SK-N-SH (cell line): ENCODE results near the gene BBX. TPM values are rescaled to one million over a fixed set of nuclear protein-coding genes. Genes with fewer than 3 reads are reported as not detected.

Experiments
- CTCF ChIA-PET: fragments of 300-600, 350-600 bp; formaldehyde crosslinking; extraction: SDS; loops from one replicate; lab custom pipeline; 2021; lab: Yijun Ruan, JAX
- POLR2A ChIA-PET: fragments of 350-600 bp; sonication (Branson Sonifier 250); formaldehyde crosslinking; extraction: SDS; loops from one replicate; lab custom pipeline; 2020; ENCODE audit warnings: antibody characterized with exemption, inconsistent platforms; lab: Yijun Ruan, JAX
- DNase-seq: peaks from one replicate; pipeline ENCODE4 v3.0.0; 2012
- H2AFZ ChIP-seq: fragments of 200-600 bp; sonication (generic); 2 replicates; pipeline ENCODE4 v1.8.1; 2016; ENCODE audit warnings: antibody characterized with exemption, mild to moderate bottlenecking, low read depth
- H3F3A ChIP-seq: fragments of 200-600 bp; sonication (generic); replicated peaks from 2 replicates; pipeline ENCODE3; 2016; ENCODE audit warnings: antibody characterized with exemption, mild to moderate bottlenecking; ENCODE audit not compliant: insufficient read depth
- H3K27ac ChIP-seq, 2 experiments: fragments of 200-500 bp in 1 of 2; fragments of 200-600 bp in 1 of 2; sonication (Bioruptor generic) in 1 of 2; sonication (generic), shearing (Covaris generic) in 1 of 2; 2 replicates each; pipeline versions ENCODE4 v1.5.1 to v1.6.1; 2014 to 2016; ENCODE audit warnings: low read depth in 2 of 2, inconsistent platforms in 1 of 2, low read length in 1 of 2, mild to moderate bottlenecking in 1 of 2, mixed read lengths in 1 of 2
- H3K27me3 ChIP-seq: fragments of 200-600 bp; sonication (generic), shearing (Covaris generic); 2 replicates; pipeline ENCODE4 v1.6.1; 2016; ENCODE audit warnings: mixed run types; ENCODE audit not compliant: insufficient read depth
- H3K36me3 ChIP-seq, 2 experiments: fragments of 200-500 bp in 1 of 2; fragments of 200-600 bp in 1 of 2; sonication (Bioruptor generic) in 1 of 2; sonication (generic) in 1 of 2; replicated peaks in 1 of 2; 2 replicates each; pipeline versions ENCODE3 to v1.5.1; 2014 to 2016; ENCODE audit warnings: low read length in 1 of 2, mild to moderate bottlenecking in 1 of 2; ENCODE audit not compliant: insufficient read depth in 2 of 2, control insufficient read depth in 1 of 2
- H3K4me1 ChIP-seq, 2 experiments: fragments of 200-500 bp in 1 of 2; fragments of 200-600 bp in 1 of 2; sonication (Bioruptor generic) in 1 of 2; sonication (generic), shearing (Covaris generic) in 1 of 2; 2 replicates each; pipeline versions ENCODE4 v1.5.1 to v1.6.1; 2014 to 2016; ENCODE audit warnings: low read depth in 1 of 2, low read length in 1 of 2, mixed run types in 1 of 2; ENCODE audit not compliant: insufficient read depth in 2 of 2, control insufficient read depth in 1 of 2
- H3K4me2 ChIP-seq: fragments of 200-600 bp; sonication (generic), shearing (Covaris generic); 2 replicates; pipeline ENCODE4 v1.6.1; 2017; ENCODE audit warnings: mixed run types
- H3K4me3 ChIP-seq, 2 experiments: fragments of 200-500 bp in 1 of 2; fragments of 200-600 bp in 1 of 2; sonication (Bioruptor generic) in 1 of 2; sonication (generic), shearing (Covaris generic) in 1 of 2; 2 replicates each; pipeline versions ENCODE4 v1.5.1 to v1.8.1; 2014 to 2016; ENCODE audit warnings: low read depth in 2 of 2, inconsistent platforms in 1 of 2, low read length in 1 of 2, mild to moderate bottlenecking in 1 of 2, mixed read lengths in 1 of 2, moderate library complexity in 1 of 2
- H3K79me2 ChIP-seq: fragments of 200-600 bp; sonication (generic); 2 replicates; pipeline ENCODE4 v1.8.1; 2017; ENCODE audit warnings: mild to moderate bottlenecking; ENCODE audit not compliant: insufficient read depth
- H3K9ac ChIP-seq: fragments of 200-600 bp; sonication (generic); 2 replicates; pipeline ENCODE4 v1.6.1; 2017; ENCODE audit warnings: mixed run types
- H3K9me2 ChIP-seq: fragments of 200-600 bp; sonication (generic); 2 replicates; pipeline ENCODE4 v1.6.1; 2017; ENCODE audit warnings: mixed run types
- H3K9me3 ChIP-seq: fragments of 200-600 bp; sonication (generic); 2 replicates; pipeline ENCODE4 v1.6.1; 2017; ENCODE audit warnings: mixed run types, mild to moderate bottlenecking, moderate library complexity
- H4K20me1 ChIP-seq: fragments of 200-600 bp; sonication (generic); 2 replicates; pipeline ENCODE4 v1.6.1; 2017; ENCODE audit warnings: mild to moderate bottlenecking, mixed run types; ENCODE audit not compliant: insufficient read depth
- CTCF ChIP-seq: fragments of 200-600 bp; sonication (generic); IDR thresholded peaks from 2 replicates; pipeline ENCODE4 v1.6.1; 2017; ENCODE audit warnings: antibody characterized with exemption, mild to moderate bottlenecking, moderate library complexity
- ELF1 ChIP-seq: IDR thresholded peaks from 2 replicates; pipeline ENCODE4 v1.4.0; 2012
- FOSL2 ChIP-seq: IDR thresholded peaks from 2 replicates; pipeline ENCODE4 v1.4.0; 2012; ENCODE audit warnings: low read depth, mild to moderate bottlenecking, moderate library complexity, borderline replicate concordance
- FOXJ3 ChIP-seq: sonication (generic); formaldehyde crosslinking; IDR thresholded peaks from 2 replicates; pipeline ENCODE4 v1.5.1; 2020; ENCODE audit warnings: mild to moderate bottlenecking, missing genetic modification reagents
- GABPA ChIP-seq: IDR thresholded peaks from 2 replicates; pipeline ENCODE4 v1.4.0; 2012; ENCODE audit warnings: low read depth, mild to moderate bottlenecking
- JUND ChIP-seq: IDR thresholded peaks from 2 replicates; pipeline ENCODE4 v1.4.0; 2012
- MEF2A ChIP-seq: IDR thresholded peaks from 2 replicates; pipeline ENCODE4 v1.4.0; 2012; ENCODE audit warnings: low read depth, borderline replicate concordance
- MXI1 ChIP-seq: IDR thresholded peaks from 2 replicates; pipeline ENCODE4 v1.6.1; 2012; ENCODE audit warnings: mild to moderate bottlenecking, low read depth, low read length, improper control_type of control experiment
- NRF1 ChIP-seq: IDR thresholded peaks from 2 replicates; pipeline ENCODE4 v1.6.1; 2012; ENCODE audit warnings: low read depth, mild to moderate bottlenecking, low read length
- PBX3 ChIP-seq: IDR thresholded peaks from 2 replicates; pipeline ENCODE4; 2012
- RCOR1 ChIP-seq: fragments of 150-350 bp; IDR thresholded peaks from 2 replicates; pipeline ENCODE4 v1.6.1; 2017; ENCODE audit warnings: antibody characterized with exemption, low read length
- RFX5 ChIP-seq: IDR thresholded peaks from 2 replicates; pipeline ENCODE4 v1.6.1; 2012; ENCODE audit warnings: mild to moderate bottlenecking, improper control_type of control experiment, low read length
- SMC3 ChIP-seq: IDR thresholded peaks from 2 replicates; pipeline ENCODE4 v1.6.1; 2012; ENCODE audit warnings: low read depth, low read length, improper control_type of control experiment
- TAF1 ChIP-seq: IDR thresholded peaks from 2 replicates; pipeline ENCODE4 v1.6.1; 2012; ENCODE audit warnings: low read depth, mild to moderate bottlenecking, low read length, moderate library complexity, borderline replicate concordance
- USF1 ChIP-seq: IDR thresholded peaks from 2 replicates; pipeline ENCODE4 v1.4.0; 2012; ENCODE audit warnings: low read depth, borderline replicate concordance
- YY1 ChIP-seq: IDR thresholded peaks from 2 replicates; pipeline ENCODE4 v1.4.0; 2012; ENCODE audit warnings: low read depth, mild to moderate bottlenecking
- WGBS: methylation state at CpG from one replicate; pipeline ENCODE4 v1.1.6; 2017; ENCODE audit warnings: low lambda C conversion rate; 5-methylcytosine and 5-hydroxymethylcytosine counted together
- polyA plus RNA-seq, 3 experiments: library from polyadenylated mRNA; depleted of rRNA; stranded (reverse); fragments of >200 nt; gene quantifications; 2 replicates each; pipeline ENCODE4 v1.2.3, GENCODE V29; 2012
- TF ChIP-seq, protein P1 (sequence below): fragments of 150-350 bp; IDR thresholded peaks from 2 replicates; pipeline ENCODE4 v1.6.1; 2016; ENCODE audit warnings: mild to moderate bottlenecking, low read depth, low read length
- TF ChIP-seq, protein P2 (sequence below): fragments of 150-350 bp; IDR thresholded peaks from 2 replicates; pipeline ENCODE4 v1.6.1; 2017; ENCODE audit warnings: antibody characterized with exemption, low read length, low read depth, borderline replicate concordance
- TF ChIP-seq, protein P3 (sequence below): IDR thresholded peaks from 2 replicates; pipeline ENCODE4 v1.4.0; 2012; ENCODE audit warnings: low read depth, borderline replicate concordance

Gene BBX
- polyA plus RNA-seq, 1 of the 3 experiments (the other 2 are of a cell fraction) = 14.2 TPM

- Histone ChIP-seq H3K79me2 (peaks cover 33% of the 10 kb centered on the region), H3K4me3 (no peak overlapping the region), H3K36me3 (peaks cover 0 to 15% of the 10 kb centered on the region in 2 experiments), H3F3A (no peaks in the 10 kb centered on the region), H3K9me3 (peaks cover 14% of the 10 kb centered on the region; the same call in 1 of the 2 replicates), H3K27me3 (no peaks in the 10 kb centered on the region), H3K9ac (no peak overlapping the region), H2AFZ (no peak overlapping the region), H4K20me1 (no peaks in the 10 kb centered on the region), H3K9me2 (no peaks in the 10 kb centered on the region; the same call in 1 of the 2 replicates), H3K27ac (no peak overlapping the region), H3K4me2 (no peak overlapping the region), H3K4me1 (no peaks in the 10 kb centered on the region)
- WGBS = 100% methylated on average over 2 of the region's 2 CpGs
- ChIA-PET CTCF (no interaction called here), POLR2A (no interaction called here)
- DNase-seq = no peak
- no peak for TF ChIP-seq ELF1
- TF ChIP-seq CTCF = no peak
- TF ChIP-seq, protein P1, sequence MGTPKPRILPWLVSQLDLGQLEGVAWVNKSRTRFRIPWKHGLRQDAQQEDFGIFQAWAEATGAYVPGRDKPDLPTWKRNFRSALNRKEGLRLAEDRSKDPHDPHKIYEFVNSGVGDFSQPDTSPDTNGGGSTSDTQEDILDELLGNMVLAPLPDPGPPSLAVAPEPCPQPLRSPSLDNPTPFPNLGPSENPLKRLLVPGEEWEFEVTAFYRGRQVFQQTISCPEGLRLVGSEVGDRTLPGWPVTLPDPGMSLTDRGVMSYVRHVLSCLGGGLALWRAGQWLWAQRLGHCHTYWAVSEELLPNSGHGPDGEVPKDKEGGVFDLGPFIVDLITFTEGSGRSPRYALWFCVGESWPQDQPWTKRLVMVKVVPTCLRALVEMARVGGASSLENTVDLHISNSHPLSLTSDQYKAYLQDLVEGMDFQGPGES = no peak
- TF ChIP-seq GABPA = no peak
- no peak for TF ChIP-seq RCOR1
- TF ChIP-seq JUND = no peak
- no peak for TF ChIP-seq TAF1
- TF ChIP-seq PBX3 = no peak
- TF ChIP-seq FOXJ3 = no peak
- TF ChIP-seq YY1 = no peak
- TF ChIP-seq, protein P2, sequence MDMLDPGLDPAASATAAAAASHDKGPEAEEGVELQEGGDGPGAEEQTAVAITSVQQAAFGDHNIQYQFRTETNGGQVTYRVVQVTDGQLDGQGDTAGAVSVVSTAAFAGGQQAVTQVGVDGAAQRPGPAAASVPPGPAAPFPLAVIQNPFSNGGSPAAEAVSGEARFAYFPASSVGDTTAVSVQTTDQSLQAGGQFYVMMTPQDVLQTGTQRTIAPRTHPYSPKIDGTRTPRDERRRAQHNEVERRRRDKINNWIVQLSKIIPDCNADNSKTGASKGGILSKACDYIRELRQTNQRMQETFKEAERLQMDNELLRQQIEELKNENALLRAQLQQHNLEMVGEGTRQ = no peak
- no peak for TF ChIP-seq MXI1
- no peak for TF ChIP-seq NRF1
- TF ChIP-seq SMC3 = no peak
- TF ChIP-seq RFX5 = no peak
- TF ChIP-seq, protein P3, sequence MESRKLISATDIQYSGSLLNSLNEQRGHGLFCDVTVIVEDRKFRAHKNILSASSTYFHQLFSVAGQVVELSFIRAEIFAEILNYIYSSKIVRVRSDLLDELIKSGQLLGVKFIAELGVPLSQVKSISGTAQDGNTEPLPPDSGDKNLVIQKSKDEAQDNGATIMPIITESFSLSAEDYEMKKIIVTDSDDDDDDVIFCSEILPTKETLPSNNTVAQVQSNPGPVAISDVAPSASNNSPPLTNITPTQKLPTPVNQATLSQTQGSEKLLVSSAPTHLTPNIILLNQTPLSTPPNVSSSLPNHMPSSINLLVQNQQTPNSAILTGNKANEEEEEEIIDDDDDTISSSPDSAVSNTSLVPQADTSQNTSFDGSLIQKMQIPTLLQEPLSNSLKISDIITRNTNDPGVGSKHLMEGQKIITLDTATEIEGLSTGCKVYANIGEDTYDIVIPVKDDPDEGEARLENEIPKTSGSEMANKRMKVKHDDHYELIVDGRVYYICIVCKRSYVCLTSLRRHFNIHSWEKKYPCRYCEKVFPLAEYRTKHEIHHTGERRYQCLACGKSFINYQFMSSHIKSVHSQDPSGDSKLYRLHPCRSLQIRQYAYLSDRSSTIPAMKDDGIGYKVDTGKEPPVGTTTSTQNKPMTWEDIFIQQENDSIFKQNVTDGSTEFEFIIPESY = no peak
- TF ChIP-seq MEF2A = no peak
- no peak for TF ChIP-seq USF1
- no peak for TF ChIP-seq FOSL2
These were observed 89.9 kb downstream of the BBX start for GRCh38 chr3:107612664-107613084.
